ENCODE data around the gene TP73. TPM values are rescaled to one million over a fixed set of nuclear protein-coding genes. Genes with fewer than 3 reads are reported as not detected.

The TP73 gene
- total RNA-seq, 1 donor from 2014 or later, result 2.2 TPM

GRCh38 chr1:3779265-3779911 lies 127.1 kb downstream of the TP73 start:
- no peaks in the 10 kb centered on the region for H3K9me3 Mint-ChIP-seq (ENCODE audit: low read depth)
- H3K4me3 Mint-ChIP-seq (ENCODE audit: low read depth), result no peak overlapping the region
- H3K4me1 Mint-ChIP-seq (ENCODE audit: low read depth), result peaks cover 2% of the 10 kb centered on the region
- H3K27me3 Mint-ChIP-seq, result no peaks in the 10 kb centered on the region
- TF ChIP-seq, protein P1, sequence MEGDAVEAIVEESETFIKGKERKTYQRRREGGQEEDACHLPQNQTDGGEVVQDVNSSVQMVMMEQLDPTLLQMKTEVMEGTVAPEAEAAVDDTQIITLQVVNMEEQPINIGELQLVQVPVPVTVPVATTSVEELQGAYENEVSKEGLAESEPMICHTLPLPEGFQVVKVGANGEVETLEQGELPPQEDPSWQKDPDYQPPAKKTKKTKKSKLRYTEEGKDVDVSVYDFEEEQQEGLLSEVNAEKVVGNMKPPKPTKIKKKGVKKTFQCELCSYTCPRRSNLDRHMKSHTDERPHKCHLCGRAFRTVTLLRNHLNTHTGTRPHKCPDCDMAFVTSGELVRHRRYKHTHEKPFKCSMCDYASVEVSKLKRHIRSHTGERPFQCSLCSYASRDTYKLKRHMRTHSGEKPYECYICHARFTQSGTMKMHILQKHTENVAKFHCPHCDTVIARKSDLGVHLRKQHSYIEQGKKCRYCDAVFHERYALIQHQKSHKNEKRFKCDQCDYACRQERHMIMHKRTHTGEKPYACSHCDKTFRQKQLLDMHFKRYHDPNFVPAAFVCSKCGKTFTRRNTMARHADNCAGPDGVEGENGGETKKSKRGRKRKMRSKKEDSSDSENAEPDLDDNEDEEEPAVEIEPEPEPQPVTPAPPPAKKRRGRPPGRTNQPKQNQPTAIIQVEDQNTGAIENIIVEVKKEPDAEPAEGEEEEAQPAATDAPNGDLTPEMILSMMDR (IDR thresholded peaks at IDR 0.05; ENCODE audit: unreplicated experiment), result no peak
- no peak for DNase-seq (ENCODE audit: low spot score, unreplicated experiment)
- H3K27ac Mint-ChIP-seq, result no peak overlapping the region
- peaks cover 18% of the 10 kb centered on the region for H3K36me3 Mint-ChIP-seq (ENCODE audit: insufficient read depth)

DNA sequence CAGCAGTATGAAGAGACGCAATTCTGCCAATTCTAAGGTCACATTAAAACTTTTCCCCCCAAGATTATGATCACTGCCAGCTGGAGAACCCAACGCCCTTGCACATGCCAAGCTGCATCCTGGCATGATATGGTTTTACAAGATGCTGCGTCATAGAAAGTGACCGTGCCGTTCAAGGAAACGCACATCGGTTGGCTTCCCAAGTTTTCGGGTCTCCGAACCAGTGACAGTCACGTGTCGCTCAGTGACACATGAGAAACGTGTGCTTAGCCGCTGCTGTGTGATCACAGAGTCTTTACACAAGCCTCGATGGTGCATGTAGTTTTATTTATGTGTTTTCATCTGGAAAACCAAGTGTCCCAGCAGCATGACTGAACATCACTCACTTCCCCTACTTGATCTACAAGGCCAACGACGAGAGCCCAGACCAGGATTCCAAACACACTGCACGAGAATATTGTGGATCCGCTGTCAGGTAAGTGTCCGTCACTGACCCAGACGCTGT lies 127.6 kb downstream of the TP73 start:
- no peak overlapping the region for H3K4me3 Mint-ChIP-seq (ENCODE audit: low read depth)
- TF ChIP-seq, protein P1 (IDR thresholded peaks at IDR 0.05; ENCODE audit: unreplicated experiment), result no peak
- DNase-seq (ENCODE audit: low spot score, unreplicated experiment), result no peak
- no peaks in the 10 kb centered on the region for H3K9me3 Mint-ChIP-seq (ENCODE audit: low read depth)
- H3K36me3 Mint-ChIP-seq (ENCODE audit: insufficient read depth), result peaks cover 19% of the 10 kb centered on the region
- H3K27me3 Mint-ChIP-seq, result no peaks in the 10 kb centered on the region
- H3K27ac Mint-ChIP-seq, result no peak overlapping the region
- H3K4me1 Mint-ChIP-seq (ENCODE audit: low read depth), result peaks cover 2% of the 10 kb centered on the region

- peaks cover 24% of the 10 kb centered on the region for H3K36me3 Mint-ChIP-seq (ENCODE audit: insufficient read depth)
- peaks cover under 1% of the 10 kb centered on the region for H3K4me1 Mint-ChIP-seq (ENCODE audit: low read depth)
- no peaks in the 10 kb centered on the region for H3K27me3 Mint-ChIP-seq
- TF ChIP-seq, protein P1 (IDR thresholded peaks at IDR 0.05; ENCODE audit: unreplicated experiment), result no peak
- no peak overlapping the region for H3K4me3 Mint-ChIP-seq (ENCODE audit: low read depth)
- no peak for DNase-seq (ENCODE audit: low spot score, unreplicated experiment)
- H3K27ac Mint-ChIP-seq, result no peak overlapping the region
- no peaks in the 10 kb centered on the region for H3K9me3 Mint-ChIP-seq (ENCODE audit: low read depth)
Observed at GRCh38 chr1:3780901-3781300, 128.6 kb downstream of the TP73 start.

- H3K27ac Mint-ChIP-seq, result no peak overlapping the region
- H3K4me3 Mint-ChIP-seq (ENCODE audit: low read depth), result no peak overlapping the region
- no peaks in the 10 kb centered on the region for H3K27me3 Mint-ChIP-seq
- TF ChIP-seq, protein P1 (IDR thresholded peaks at IDR 0.05; ENCODE audit: unreplicated experiment), result no peak
- peaks cover 26% of the 10 kb centered on the region for H3K36me3 Mint-ChIP-seq (ENCODE audit: insufficient read depth)
- no peak for DNase-seq (ENCODE audit: low spot score, unreplicated experiment)
- no peaks in the 10 kb centered on the region for H3K4me1 Mint-ChIP-seq (ENCODE audit: low read depth)
- H3K9me3 Mint-ChIP-seq (ENCODE audit: low read depth), result no peaks in the 10 kb centered on the region
Observed at GRCh38 chr1:3783651-3784474, 131.5 kb downstream of the TP73 start.

- TF ChIP-seq, protein P1 (IDR thresholded peaks at IDR 0.05; ENCODE audit: unreplicated experiment), result no peak
- Mint-ChIP-seq H3K4me1 (ENCODE audit: low read depth) (no peaks in the 10 kb centered on the region), H3K9me3 (ENCODE audit: low read depth) (no peaks in the 10 kb centered on the region), H3K27me3 (no peaks in the 10 kb centered on the region), H3K36me3 (ENCODE audit: insufficient read depth) (peaks cover 22% of the 10 kb centered on the region), H3K27ac (no peak overlapping the region), H3K4me3 (ENCODE audit: low read depth) (no peak overlapping the region)
- DNase-seq (ENCODE audit: low spot score, unreplicated experiment), result no peak
Observed at GRCh38 chr1:3785045-3785444, 132.7 kb downstream of the TP73 start.
